IMR-90 (cell line): Measurements from ENCODE around the gene MAEA.

Experiments
- BHLHE40 ChIP-seq: fragments of 150-350 bp; IDR thresholded peaks from 2 replicates; pipeline ENCODE4 v1.6.1; 2016; ENCODE audit warnings: mild to moderate bottlenecking, low read depth, low read length
- CEBPB ChIP-seq: IDR thresholded peaks from 2 replicates; pipeline ENCODE4 v1.6.1; 2012; ENCODE audit warnings: low read depth, low read length, improper control_type of control experiment
- CTCF ChIP-seq: conservative IDR thresholded peaks from 2 replicates; pipeline ENCODE4 v1.5.1; 2012; ENCODE audit warnings: mild to moderate bottlenecking, low read depth, low read length, improper control_type of control experiment
- MAFK ChIP-seq: IDR thresholded peaks from 2 replicates; pipeline ENCODE4 v1.6.1; 2012; ENCODE audit warnings: low read depth, low read length, improper control_type of control experiment
- MXI1 ChIP-seq: IDR thresholded peaks from 2 replicates; pipeline ENCODE4 v1.6.1; 2012; ENCODE audit warnings: low read depth, mild to moderate bottlenecking, low read length, moderate library complexity, borderline replicate concordance
- POLR2A ChIP-seq: IDR thresholded peaks from 2 replicates; pipeline ENCODE4 v1.6.1; 2012; ENCODE audit warnings: mild to moderate bottlenecking, low read depth, low read length
- RAD21 ChIP-seq: IDR thresholded peaks from 2 replicates; pipeline ENCODE4 v1.6.1; 2012; ENCODE audit warnings: low read length, improper control_type of control experiment
- RCOR1 ChIP-seq: IDR thresholded peaks from 2 replicates; pipeline ENCODE4 v1.6.1; 2012; ENCODE audit warnings: mild to moderate bottlenecking, low read length, improper control_type of control experiment; ENCODE audit not compliant: insufficient replicate concordance
- RFX5 ChIP-seq: IDR thresholded peaks from 2 replicates; pipeline ENCODE4 v1.8.0; 2012; ENCODE audit warnings: low read depth, mild to moderate bottlenecking, low read length, moderate library complexity
- SMC3 ChIP-seq: fragments of 150-350 bp; IDR thresholded peaks from 2 replicates; pipeline ENCODE4 v1.6.1; 2016; ENCODE audit warnings: low read depth, mild to moderate bottlenecking, antibody characterized with exemption, low read length, moderate library complexity
- USF2 ChIP-seq: fragments of 150-350 bp; IDR thresholded peaks from 2 replicates; pipeline ENCODE4 v1.6.1; 2017; ENCODE audit warnings: mild to moderate bottlenecking, antibody characterized with exemption, low read length, low read depth
- TF ChIP-seq, protein P1 (sequence below): fragments of 150-350 bp; IDR thresholded peaks from 2 replicates; pipeline ENCODE4 v1.6.1; 2016; ENCODE audit warnings: low read depth, mild to moderate bottlenecking, low read length, moderate library complexity, borderline replicate concordance

GRCh38 chr4:1345903-1346780 lies 56.5 kb downstream of the MAEA start:
- TF ChIP-seq CTCF (no peak), USF2 (no peak), CEBPB (no peak), BHLHE40 (no peak), POLR2A (no peak), MAFK (no peak), MXI1 (no peak), RFX5 (no peak), RAD21 (no peak), SMC3 (no peak), RCOR1 (no peak)
- TF ChIP-seq, protein P1, sequence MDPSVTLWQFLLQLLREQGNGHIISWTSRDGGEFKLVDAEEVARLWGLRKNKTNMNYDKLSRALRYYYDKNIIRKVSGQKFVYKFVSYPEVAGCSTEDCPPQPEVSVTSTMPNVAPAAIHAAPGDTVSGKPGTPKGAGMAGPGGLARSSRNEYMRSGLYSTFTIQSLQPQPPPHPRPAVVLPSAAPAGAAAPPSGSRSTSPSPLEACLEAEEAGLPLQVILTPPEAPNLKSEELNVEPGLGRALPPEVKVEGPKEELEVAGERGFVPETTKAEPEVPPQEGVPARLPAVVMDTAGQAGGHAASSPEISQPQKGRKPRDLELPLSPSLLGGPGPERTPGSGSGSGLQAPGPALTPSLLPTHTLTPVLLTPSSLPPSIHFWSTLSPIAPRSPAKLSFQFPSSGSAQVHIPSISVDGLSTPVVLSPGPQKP = no peak
